ENCODE data around the gene SLC1A7.
A peak's percentile ranks its signal among the peaks of the same experiment; 100 is the strongest.

GRCh38 chr1:53115403-53116306, 26.8 kb downstream of the SLC1A7 start:
- TF ChIP-seq GATA2 (IDR thresholded peaks at IDR 0.05; ENCODE audit: low read depth, low read length) (peak; percentile 95), GATA3 (IDR thresholded peaks at IDR 0.05; ENCODE audit: low read depth, low read length) (no peak)

All from SH-SY5Y (cell line).